ENCODE results near the gene TRAPPC6A. TPM values are rescaled to one million over a fixed set of nuclear protein-coding genes. Genes with fewer than 3 reads are reported as not detected.

The TRAPPC6A gene
- total RNA-seq, 1 experiment from 2014 or later: 18.3 TPM

GRCh38 chr19:45222724-45223123, 44.7 kb upstream of the TRAPPC6A start:
- Histone ChIP-seq H3K27ac (ENCODE audit: low read length) (no peak overlapping the region), H3K4me1 (ENCODE audit: insufficient read depth, low read length) (no peaks in the 10 kb centered on the region), H3K36me3 (ENCODE audit: low read depth, low read length) (no peaks in the 10 kb centered on the region), H4K20me1 (ENCODE audit: low read length) (no peaks in the 10 kb centered on the region), H3K27me3 (ENCODE audit: low read length) (0 out of 2 replicates have a peak, but pooled peaks cover under 1% of the 10 kb centered on the region), H3K9ac (ENCODE audit: low read length) (no peak overlapping the region), H3K79me2 (ENCODE audit: low read length) (no peaks in the 10 kb centered on the region), H2AFZ (ENCODE audit: low read length) (no peak overlapping the region), H3K4me3 (ENCODE audit: low read length) (no peak overlapping the region), H3K9me2 (replicated peaks; ENCODE audit: low read length) (no peaks in the 10 kb centered on the region), H3F3A (ENCODE audit: low read length, unreplicated experiment) (no peaks in the 10 kb centered on the region), H3K9me3 (ENCODE audit: low read length) (no peaks in the 10 kb centered on the region), H3K4me2 (ENCODE audit: low read length) (no peak overlapping the region)
- ATAC-seq (no peak), DNase-seq (no peak)
- POLR2A ChIA-PET (ENCODE audit: unreplicated experiment): no interaction called here
- no TSS peak for BruUV-seq (replicated peaks)
- intact Hi-C loops (cut with micrococcal nuclease): no loop called here
- TF ChIP-seq EZH2phosphoT487 (IDR thresholded peaks at IDR 0.05; ENCODE audit: borderline replicate concordance, low read length) (no peak), CTCF (conservative IDR thresholded peaks at IDR 0.05; ENCODE audit: low read depth, low read length) (no peak), EZH2 (IDR thresholded peaks at IDR 0.05; ENCODE audit: low read length, unreplicated experiment) (no peak)
- CTCF ChIA-PET: no interaction called here

- Histone ChIP-seq H3K9me3 (ENCODE audit: low read length) (no peaks in the 10 kb centered on the region), H3K9me2 (replicated peaks; ENCODE audit: low read length) (no peaks in the 10 kb centered on the region), H3K27me3 (ENCODE audit: low read length) (0 out of 2 replicates have a peak, but pooled peaks cover 12% of the 10 kb centered on the region), H2AFZ (ENCODE audit: low read length) (no peak overlapping the region), H3K4me2 (ENCODE audit: low read length) (no peak overlapping the region), H3K4me3 (ENCODE audit: low read length) (no peak overlapping the region), H3F3A (ENCODE audit: low read length, unreplicated experiment) (no peaks in the 10 kb centered on the region), H3K36me3 (ENCODE audit: low read depth, low read length) (no peaks in the 10 kb centered on the region), H3K27ac (ENCODE audit: low read length) (no peak overlapping the region), H4K20me1 (ENCODE audit: low read length) (no peaks in the 10 kb centered on the region), H3K79me2 (ENCODE audit: low read length) (no peaks in the 10 kb centered on the region), H3K4me1 (ENCODE audit: insufficient read depth, low read length) (no peaks in the 10 kb centered on the region), H3K9ac (ENCODE audit: low read length) (no peak overlapping the region)
- intact Hi-C loops (cut with micrococcal nuclease): no loop called here
- POLR2A ChIA-PET (ENCODE audit: unreplicated experiment): no interaction called here
- DNase-seq (no peak), ATAC-seq (no peak)
- TF ChIP-seq EZH2 (IDR thresholded peaks at IDR 0.05; ENCODE audit: low read length, unreplicated experiment) (no peak), CTCF (conservative IDR thresholded peaks at IDR 0.05; ENCODE audit: low read depth, low read length) (no peak), EZH2phosphoT487 (IDR thresholded peaks at IDR 0.05; ENCODE audit: borderline replicate concordance, low read length) (no peak)
- no TSS peak for BruUV-seq (replicated peaks)
- CTCF ChIA-PET: interaction anchor here (0.6 kb wide), 1 partner anchor 32 kb away, joined by 13 read pairs; no protein-coding TSS in a partner anchor
These were observed 41.1 kb upstream of the TRAPPC6A start for GRCh38 chr19:45218911-45219743.

- ChIA-PET CTCF (no interaction called here), POLR2A (ENCODE audit: unreplicated experiment) (no interaction called here)
- intact Hi-C loops (cut with micrococcal nuclease): no loop called here
- Histone ChIP-seq H4K20me1 (ENCODE audit: low read length) (no peaks in the 10 kb centered on the region), H3K36me3 (ENCODE audit: low read depth, low read length) (no peaks in the 10 kb centered on the region), H3K27me3 (ENCODE audit: low read length) (0 out of 2 replicates have a peak, but pooled peaks cover 12% of the 10 kb centered on the region), H2AFZ (ENCODE audit: low read length) (no peak overlapping the region), H3K9me3 (ENCODE audit: low read length) (no peaks in the 10 kb centered on the region), H3K27ac (ENCODE audit: low read length) (no peak overlapping the region), H3F3A (ENCODE audit: low read length, unreplicated experiment) (no peaks in the 10 kb centered on the region), H3K9me2 (replicated peaks; ENCODE audit: low read length) (no peaks in the 10 kb centered on the region), H3K79me2 (ENCODE audit: low read length) (no peaks in the 10 kb centered on the region), H3K9ac (ENCODE audit: low read length) (no peak overlapping the region), H3K4me1 (ENCODE audit: insufficient read depth, low read length) (no peaks in the 10 kb centered on the region), H3K4me3 (ENCODE audit: low read length) (no peak overlapping the region), H3K4me2 (ENCODE audit: low read length) (no peak overlapping the region)
- no peak for ATAC-seq
- no TSS peak for BruUV-seq (replicated peaks)
- TF ChIP-seq CTCF (conservative IDR thresholded peaks at IDR 0.05; ENCODE audit: low read depth, low read length): no peak
- no peak for TF ChIP-seq EZH2phosphoT487 (IDR thresholded peaks at IDR 0.05; ENCODE audit: borderline replicate concordance, low read length)
- no peak for TF ChIP-seq EZH2 (IDR thresholded peaks at IDR 0.05; ENCODE audit: low read length, unreplicated experiment)
- no peak for DNase-seq
These were observed 40.4 kb upstream of the TRAPPC6A start for GRCh38 chr19:45218426-45218825.
